ENCODE data around the gene HABP4.

Gene HABP4

DNA sequence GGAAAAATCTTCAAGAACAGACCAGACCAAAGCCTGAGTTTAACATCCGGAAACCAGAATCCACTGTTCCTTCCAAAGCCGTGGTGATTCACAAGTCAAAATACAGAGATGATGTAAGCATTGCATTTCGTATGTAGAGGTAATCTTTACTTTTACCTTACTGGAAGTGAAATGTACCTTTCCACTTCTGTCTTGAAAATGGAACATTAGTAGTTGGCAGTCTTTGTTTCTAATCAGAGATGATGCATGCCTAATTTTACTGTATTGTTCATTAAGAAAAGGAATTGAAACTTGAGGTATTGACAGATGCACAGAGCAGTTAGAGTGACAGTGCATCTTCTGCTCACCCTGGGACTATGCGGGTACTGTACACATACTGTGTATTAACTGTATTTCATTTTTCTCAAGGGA is 34.6 kb downstream of the HABP4 start:
- TF ChIP-seq, protein P1, sequence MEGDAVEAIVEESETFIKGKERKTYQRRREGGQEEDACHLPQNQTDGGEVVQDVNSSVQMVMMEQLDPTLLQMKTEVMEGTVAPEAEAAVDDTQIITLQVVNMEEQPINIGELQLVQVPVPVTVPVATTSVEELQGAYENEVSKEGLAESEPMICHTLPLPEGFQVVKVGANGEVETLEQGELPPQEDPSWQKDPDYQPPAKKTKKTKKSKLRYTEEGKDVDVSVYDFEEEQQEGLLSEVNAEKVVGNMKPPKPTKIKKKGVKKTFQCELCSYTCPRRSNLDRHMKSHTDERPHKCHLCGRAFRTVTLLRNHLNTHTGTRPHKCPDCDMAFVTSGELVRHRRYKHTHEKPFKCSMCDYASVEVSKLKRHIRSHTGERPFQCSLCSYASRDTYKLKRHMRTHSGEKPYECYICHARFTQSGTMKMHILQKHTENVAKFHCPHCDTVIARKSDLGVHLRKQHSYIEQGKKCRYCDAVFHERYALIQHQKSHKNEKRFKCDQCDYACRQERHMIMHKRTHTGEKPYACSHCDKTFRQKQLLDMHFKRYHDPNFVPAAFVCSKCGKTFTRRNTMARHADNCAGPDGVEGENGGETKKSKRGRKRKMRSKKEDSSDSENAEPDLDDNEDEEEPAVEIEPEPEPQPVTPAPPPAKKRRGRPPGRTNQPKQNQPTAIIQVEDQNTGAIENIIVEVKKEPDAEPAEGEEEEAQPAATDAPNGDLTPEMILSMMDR (IDR thresholded peaks at IDR 0.05; ENCODE audit: borderline replicate concordance, insufficient read depth, low read depth, low read length), result no peak
- no peak overlapping the region for H3K4me3 ChIP-seq (ENCODE audit: low read depth, low read length)

DNA sequence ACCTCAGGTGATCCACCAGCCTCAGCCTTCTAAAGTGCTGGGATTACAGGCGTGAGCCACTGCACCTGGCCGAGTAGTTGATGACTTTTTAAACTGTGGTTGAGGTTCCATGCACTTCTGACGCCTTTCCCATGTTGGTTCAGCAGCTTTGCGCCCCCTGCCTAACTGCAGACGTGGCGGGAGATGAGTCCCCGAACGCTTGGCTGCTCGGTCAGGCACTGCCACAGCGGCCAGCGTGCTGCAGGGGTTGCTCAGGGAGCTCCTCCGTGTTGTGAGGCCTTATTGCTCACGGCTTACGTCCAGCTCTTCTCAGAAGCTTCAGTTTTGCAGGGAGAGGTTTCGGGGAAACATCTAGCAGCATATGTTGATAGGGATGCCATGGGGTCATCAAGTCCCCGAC is 35.3 kb downstream of the HABP4 start:
- H3K4me3 ChIP-seq (ENCODE audit: low read depth, low read length), result no peak overlapping the region
- TF ChIP-seq, protein P1 (IDR thresholded peaks at IDR 0.05; ENCODE audit: borderline replicate concordance, insufficient read depth, low read depth, low read length), result no peak

DNA sequence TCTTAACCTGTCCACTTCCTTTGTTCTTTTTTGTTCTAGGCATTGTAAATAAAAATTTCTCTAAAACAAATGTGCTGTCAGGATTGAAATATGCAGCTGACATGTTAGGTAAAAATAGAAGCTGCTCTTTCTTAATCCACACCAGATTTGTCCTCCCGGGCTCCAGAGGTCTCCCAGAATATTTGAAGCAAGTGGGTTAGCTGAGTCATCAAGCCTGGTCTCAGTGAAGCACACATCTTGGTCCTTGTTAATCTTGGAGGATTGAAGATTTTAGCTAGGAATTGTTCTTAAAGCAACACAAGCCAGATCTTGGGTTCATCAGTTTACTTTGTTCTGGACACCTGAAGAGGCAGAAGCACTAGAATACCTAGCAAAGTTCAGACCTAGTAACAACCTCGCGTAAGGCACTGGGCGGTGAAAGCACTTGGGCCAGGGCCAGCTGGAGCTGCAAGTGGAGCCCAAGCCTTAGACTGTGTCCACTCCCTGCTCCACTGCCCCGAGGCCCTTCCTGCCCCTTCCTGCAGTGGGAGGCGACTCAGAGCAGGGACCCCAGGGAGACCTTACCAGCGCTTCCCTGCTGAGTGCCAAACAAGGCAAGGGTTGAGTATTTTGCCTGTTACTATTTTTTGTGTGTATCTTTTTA is 36.5 kb downstream of the HABP4 start:
- TF ChIP-seq, protein P1 (IDR thresholded peaks at IDR 0.05; ENCODE audit: borderline replicate concordance, insufficient read depth, low read depth, low read length), result no peak
- H3K4me3 ChIP-seq (ENCODE audit: low read depth, low read length), result no peak overlapping the region

GRCh38 chr9:96487029-96487396 is 37.0 kb downstream of the HABP4 start:
- H3K4me3 ChIP-seq (ENCODE audit: low read depth, low read length), result no peak overlapping the region
- TF ChIP-seq, protein P1 (IDR thresholded peaks at IDR 0.05; ENCODE audit: borderline replicate concordance, insufficient read depth, low read depth, low read length), result no peak

GRCh38 chr9:96487949-96488348 is 38.0 kb downstream of the HABP4 start:
- no peak overlapping the region for H3K4me3 ChIP-seq (ENCODE audit: low read depth, low read length)

GRCh38 chr9:96489482-96489979 is 39.6 kb downstream of the HABP4 start:
- no peak overlapping the region for H3K4me3 ChIP-seq (ENCODE audit: low read depth, low read length)
- TF ChIP-seq, protein P1 (IDR thresholded peaks at IDR 0.05; ENCODE audit: borderline replicate concordance, insufficient read depth, low read depth, low read length), result no peak

More at GRCh38 chr9:96487949-96488348, 38.0 kb downstream of the HABP4 start:
- TF ChIP-seq, protein P1 (IDR thresholded peaks at IDR 0.05; ENCODE audit: borderline replicate concordance, insufficient read depth, low read depth, low read length), result no peak

GRCh38 chr9:96490534-96491078 is 40.6 kb downstream of the HABP4 start:
- TF ChIP-seq, protein P1 (IDR thresholded peaks at IDR 0.05; ENCODE audit: borderline replicate concordance, insufficient read depth, low read depth, low read length), result no peak
- no peak overlapping the region for H3K4me3 ChIP-seq (ENCODE audit: low read depth, low read length)

Measured in GM12875 (cell line).